Natural killer cell (primary cell): Measurements from ENCODE around the gene RNASEH2B. TPM values are rescaled to one million over a fixed set of nuclear protein-coding genes. Genes with fewer than 3 reads are reported as not detected.

Experiments
- ATAC-seq, 3 donors: fragments of 150-1000 bp in 2 of 3; fragments of 200-7000 bp in 1 of 3; cut with Tn5 transposase; 1 replicate in 1 of 3; 2 replicates in 2 of 3; pipeline ENCODE4 v1.10.0; 2021; ENCODE audit warnings: mild to moderate bottlenecking in 2 of 3, moderate library complexity in 2 of 3
- DNase-seq, 2 donors: peaks; one replicate each; pipeline versions ENCODE4 v3.0.0 to v3.0.0-alpha.2; 2013 to 2021; ENCODE audit warnings: mixed read lengths in 1 of 2
- H3K27ac ChIP-seq: one replicate; pipeline ENCODE4 v1.5.1; 2013; ENCODE audit warnings: mild to moderate bottlenecking, low read length
- H3K27me3 ChIP-seq: one replicate; pipeline ENCODE4 v1.6.1; 2013; ENCODE audit warnings: low read length; ENCODE audit not compliant: control insufficient read depth, insufficient read depth
- H3K36me3 ChIP-seq: one replicate; pipeline ENCODE4 v1.6.1; 2013; ENCODE audit warnings: low read length; ENCODE audit not compliant: control insufficient read depth, insufficient read depth
- H3K4me1 ChIP-seq: one replicate; pipeline ENCODE4 v1.6.1; 2013; ENCODE audit warnings: low read length; ENCODE audit not compliant: control insufficient read depth, insufficient read depth
- H3K4me3 ChIP-seq: one replicate; pipeline ENCODE4 v1.5.1; 2013; ENCODE audit warnings: low read length
- H3K9me3 ChIP-seq: one replicate; pipeline ENCODE4 v1.6.1; 2013; ENCODE audit warnings: low read length; ENCODE audit not compliant: control insufficient read depth, insufficient read depth
- H3K27ac Mint-ChIP-seq, 2 donors: one replicate each; pipeline ENCODE4 v1.8.0; 2022; ENCODE audit warnings: mild to moderate bottlenecking in 2 of 2, mixed read lengths in 2 of 2, moderate library complexity in 1 of 2
- H3K27me3 Mint-ChIP-seq, 2 donors: one replicate each; pipeline ENCODE4 v1.8.0; 2022; ENCODE audit warnings: low read depth in 2 of 2, mixed read lengths in 2 of 2
- H3K36me3 Mint-ChIP-seq: one replicate; pipeline ENCODE4 v1.8.0; 2022; ENCODE audit warnings: mixed read lengths
- H3K4me1 Mint-ChIP-seq, 2 donors: one replicate each; pipeline ENCODE4 v1.8.0; 2022; ENCODE audit warnings: mixed read lengths in 2 of 2
- H3K4me3 Mint-ChIP-seq: one replicate; pipeline ENCODE4 v1.8.0; 2022; ENCODE audit warnings: mild to moderate bottlenecking, moderate library complexity, mixed read lengths
- H3K9me3 Mint-ChIP-seq, 2 donors: one replicate each; pipeline ENCODE4 v1.8.0; 2022; ENCODE audit warnings: mixed read lengths in 2 of 2
- WGBS: methylation state at CpG from one replicate; pipeline ENCODE4 v1.1.7; 2013; ENCODE audit warnings: missing lambda C conversion rate; ENCODE audit not compliant: insufficient coverage; 5-methylcytosine and 5-hydroxymethylcytosine counted together
- intact Hi-C: fragments of 100-400 bp; cut with micrococcal nuclease; formaldehyde crosslinking; loops from one replicate; pipeline ENCODE4 v1.14.2; 2022
- total RNA-seq, 4 donors: library from RNA; stranded (reverse); fragments of 120-200 nt in 1 of 4; gene quantifications; one replicate each; pipeline versions ENCODE4 v1.2.3 to v1.2.4, GENCODE V29; 2013 to 2022
- TF ChIP-seq, protein P1 (sequence below): fragments of 200-600 bp; IDR thresholded peaks from one replicate; pipeline ENCODE4 v1.8.0; 2022; ENCODE audit warnings: antibody characterized with exemption

Gene RNASEH2B
- total RNA-seq, 3 donors from 2014 or later (not counting 1 experiment from before 2014, with no cell fraction given): 57.9 to 68.7 (median 64.8) TPM

DNA sequence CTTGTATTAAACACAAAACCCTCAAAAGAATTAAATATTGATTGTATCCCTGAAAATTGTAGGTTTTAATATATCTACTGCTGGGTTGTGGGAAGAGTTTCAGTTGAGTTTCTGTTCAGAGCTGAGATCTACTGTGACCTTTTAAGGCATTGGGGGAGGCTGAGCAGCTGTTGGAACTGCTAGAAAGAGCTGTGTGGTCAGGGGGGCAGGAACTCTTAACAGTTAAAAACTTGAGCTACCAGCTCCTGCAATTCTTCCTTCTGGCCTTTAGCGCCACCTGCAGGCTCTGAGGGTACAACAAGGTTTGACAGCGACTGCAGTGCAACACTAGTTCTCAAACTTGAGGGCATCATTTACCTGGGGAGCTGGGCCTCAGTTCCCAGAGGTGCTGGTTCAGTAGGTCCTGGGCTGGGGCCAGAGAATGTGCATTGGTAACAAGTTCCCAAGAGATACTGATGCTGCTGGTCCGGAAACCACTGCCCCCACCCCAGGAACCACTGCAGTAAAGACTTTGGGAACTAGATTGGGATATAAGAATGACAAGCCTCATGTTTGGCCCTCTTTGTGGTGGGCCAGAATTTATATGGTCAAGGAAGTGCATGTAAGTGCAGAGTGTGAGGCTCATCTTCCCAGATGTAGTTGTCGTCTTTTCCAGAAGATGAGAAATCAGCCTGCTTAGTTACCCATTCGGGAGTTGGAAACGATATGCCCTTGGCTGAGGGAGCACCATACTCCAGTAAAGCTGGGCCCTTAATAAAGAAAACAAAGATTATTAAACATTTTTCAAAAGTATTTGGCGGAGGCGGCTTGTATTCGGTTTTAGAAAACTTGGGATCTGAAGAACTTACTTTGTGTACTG is 2.6 kb downstream of the RNASEH2B start:
- DNase-seq (peak; percentile 89 to 95), ATAC-seq (peak; percentile 67 to 82 (median 70))
- peak overlapping the region; percentile 83 to 94 for H3K27ac Mint-ChIP-seq
- H3K4me1 Mint-ChIP-seq: peaks cover 53 to 57% of the 10 kb centered on the region in 2 donors
- no peaks in the 10 kb centered on the region for H3K27me3 Mint-ChIP-seq
- H3K9me3 Mint-ChIP-seq: no peaks in the 10 kb centered on the region
- no peaks in the 10 kb centered on the region for H3K27me3 ChIP-seq
- no peaks in the 10 kb centered on the region for H3K36me3 ChIP-seq
- TF ChIP-seq, protein P1, sequence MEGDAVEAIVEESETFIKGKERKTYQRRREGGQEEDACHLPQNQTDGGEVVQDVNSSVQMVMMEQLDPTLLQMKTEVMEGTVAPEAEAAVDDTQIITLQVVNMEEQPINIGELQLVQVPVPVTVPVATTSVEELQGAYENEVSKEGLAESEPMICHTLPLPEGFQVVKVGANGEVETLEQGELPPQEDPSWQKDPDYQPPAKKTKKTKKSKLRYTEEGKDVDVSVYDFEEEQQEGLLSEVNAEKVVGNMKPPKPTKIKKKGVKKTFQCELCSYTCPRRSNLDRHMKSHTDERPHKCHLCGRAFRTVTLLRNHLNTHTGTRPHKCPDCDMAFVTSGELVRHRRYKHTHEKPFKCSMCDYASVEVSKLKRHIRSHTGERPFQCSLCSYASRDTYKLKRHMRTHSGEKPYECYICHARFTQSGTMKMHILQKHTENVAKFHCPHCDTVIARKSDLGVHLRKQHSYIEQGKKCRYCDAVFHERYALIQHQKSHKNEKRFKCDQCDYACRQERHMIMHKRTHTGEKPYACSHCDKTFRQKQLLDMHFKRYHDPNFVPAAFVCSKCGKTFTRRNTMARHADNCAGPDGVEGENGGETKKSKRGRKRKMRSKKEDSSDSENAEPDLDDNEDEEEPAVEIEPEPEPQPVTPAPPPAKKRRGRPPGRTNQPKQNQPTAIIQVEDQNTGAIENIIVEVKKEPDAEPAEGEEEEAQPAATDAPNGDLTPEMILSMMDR: peak; percentile 80
- H3K9me3 ChIP-seq: no peaks in the 10 kb centered on the region
- H3K36me3 Mint-ChIP-seq: no peaks in the 10 kb centered on the region
- peaks cover 30% of the 10 kb centered on the region for H3K4me1 ChIP-seq
- no peak overlapping the region for H3K27ac ChIP-seq
- intact Hi-C loops: loop anchor here (1.0 to 10.0 kb wide), 10 partner anchors 19 to 1257 kb away; partner anchors contain the start of genes SPRYD7 and TRIM13
- WGBS: 70% methylated on average over 9 of the region's 9 CpGs
- peak overlapping the region; percentile 79 for H3K4me3 Mint-ChIP-seq
- H3K4me3 ChIP-seq: peak overlapping the region; percentile 71

DNA sequence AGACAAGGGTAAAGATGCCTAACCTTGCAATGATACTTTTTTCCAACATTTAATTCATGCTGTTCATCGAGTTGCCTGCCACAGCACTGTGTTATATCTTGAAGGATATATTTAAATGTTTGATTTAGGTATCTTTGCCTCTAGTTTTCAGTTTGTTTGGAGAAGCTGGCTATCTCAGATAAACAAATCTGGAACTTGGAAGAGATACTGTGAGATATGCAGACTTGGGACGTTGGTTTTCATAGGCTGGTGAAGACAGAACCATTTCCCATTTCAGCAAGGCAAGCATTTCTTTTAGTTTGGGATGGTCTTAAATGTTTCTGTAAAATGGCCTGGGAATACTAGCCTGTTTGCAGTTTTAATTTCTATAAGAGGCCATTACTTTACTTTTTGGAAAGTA is 3.3 kb downstream of the RNASEH2B start:
- no peak overlapping the region for H3K27ac Mint-ChIP-seq
- Histone ChIP-seq H3K4me1 (peaks cover 35% of the 10 kb centered on the region), H3K27me3 (no peaks in the 10 kb centered on the region), H3K36me3 (no peaks in the 10 kb centered on the region), H3K9me3 (no peaks in the 10 kb centered on the region), H3K27ac (no peak overlapping the region), H3K4me3 (no peak overlapping the region)
- 52% methylated on average over 2 of the region's 2 CpGs for WGBS
- ATAC-seq (no peak), DNase-seq (no peak)
- H3K4me3 Mint-ChIP-seq: no peak overlapping the region
- H3K4me1 Mint-ChIP-seq: peaks cover 56 to 63% of the 10 kb centered on the region in 2 donors
- intact Hi-C loops: loop anchor here (1.0 to 10.0 kb wide), 8 partner anchors 112 to 1258 kb away; partner anchors contain the start of genes SPRYD7 and TRIM13
- TF ChIP-seq, protein P1: no peak
- H3K9me3 Mint-ChIP-seq: no peaks in the 10 kb centered on the region
- no peaks in the 10 kb centered on the region for H3K36me3 Mint-ChIP-seq
- no peaks in the 10 kb centered on the region for H3K27me3 Mint-ChIP-seq

DNA sequence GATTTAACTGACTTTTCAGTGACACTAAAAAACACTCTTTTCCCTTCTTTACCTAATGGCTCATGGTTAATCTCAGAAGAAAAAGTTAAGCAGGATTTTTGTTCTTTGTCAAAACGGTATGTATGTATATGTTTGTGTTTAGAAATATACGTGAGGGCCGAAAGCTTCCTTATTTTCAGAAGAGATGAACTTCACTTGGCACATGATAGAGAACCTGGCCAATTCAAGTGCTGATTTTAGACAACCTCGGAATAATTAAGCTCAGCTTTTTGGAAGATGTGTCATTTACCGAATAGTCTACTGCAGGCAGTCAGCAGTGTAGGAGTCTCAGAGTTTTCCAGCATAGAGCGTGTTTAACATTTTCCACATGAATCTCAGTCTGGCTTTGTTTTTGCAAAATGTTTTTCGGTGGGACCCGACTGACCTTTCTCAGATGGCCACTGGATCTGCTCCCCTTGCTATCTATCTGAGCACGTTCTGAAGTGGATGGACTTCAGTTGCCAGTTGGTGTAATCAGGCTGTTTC is 4.6 kb downstream of the RNASEH2B start:
- Mint-ChIP-seq H3K27me3 (no peaks in the 10 kb centered on the region), H3K27ac (peak overlapping the region; percentile 91 to 93), H3K9me3 (no peaks in the 10 kb centered on the region), H3K36me3 (no peaks in the 10 kb centered on the region), H3K4me1 (peaks cover 66 to 73% of the 10 kb centered on the region in 2 donors), H3K4me3 (no peak overlapping the region)
- Histone ChIP-seq H3K27ac (no peak overlapping the region), H3K4me3 (no peak overlapping the region), H3K4me1 (peaks cover 31% of the 10 kb centered on the region), H3K27me3 (no peaks in the 10 kb centered on the region), H3K36me3 (no peaks in the 10 kb centered on the region), H3K9me3 (no peaks in the 10 kb centered on the region)
- DNase-seq (no peak), ATAC-seq (no peak)
- WGBS: 83% methylated on average over 9 of the region's 9 CpGs
- TF ChIP-seq, protein P1: no peak
- intact Hi-C loops: loop anchor here (1.0 to 10.0 kb wide), 6 partner anchors 153 to 1259 kb away; partner anchors contain the start of gene TRIM13
